CD8-positive, alpha-beta memory T cell (primary cell): ENCODE measurements around the gene PTPRM. TPM values are rescaled to one million over a fixed set of nuclear protein-coding genes. Genes with fewer than 3 reads are reported as not detected.

ENCODE experiments used
- CTCF ChIA-PET: fragments of 350-600 bp; sonication (Branson Sonifier 250); formaldehyde crosslinking; loops from one replicate; lab custom pipeline; 2021; ENCODE audit warnings: antibody characterized with exemption; lab: Charles Lee
- POLR2A ChIA-PET: fragments of 350-600 bp; sonication (Branson Sonifier 250); formaldehyde crosslinking; loops from one replicate; lab custom pipeline; 2021; ENCODE audit warnings: antibody characterized with exemption; lab: Charles Lee
- DNase-seq, 5 donors: peaks; one replicate each; pipeline versions ENCODE4 v3.0.0 to v3.0.0-alpha.2; 2020 to 2022; ENCODE audit warnings: mixed read lengths in 1 of 5
- H3K27ac ChIP-seq: one replicate; pipeline ENCODE4 v1.7.0; 2013; ENCODE audit warnings: low read depth, mild to moderate bottlenecking, low read length, moderate library complexity
- H3K27me3 ChIP-seq: 2 replicates; pipeline ENCODE4 v1.7.0; 2013; ENCODE audit warnings: low read length, mild to moderate bottlenecking; ENCODE audit not compliant: insufficient read depth, poor library complexity, severe bottlenecking
- H3K36me3 ChIP-seq: 2 replicates; pipeline ENCODE4 v1.7.0; 2013; ENCODE audit warnings: mild to moderate bottlenecking, low read length, moderate library complexity; ENCODE audit not compliant: insufficient read depth
- H3K4me1 ChIP-seq: 2 replicates; pipeline ENCODE4 v1.7.0; 2013; ENCODE audit warnings: mild to moderate bottlenecking, low read length, moderate library complexity; ENCODE audit not compliant: insufficient read depth
- H3K4me3 ChIP-seq: 2 replicates; pipeline ENCODE4 v1.7.0; 2013; ENCODE audit warnings: mild to moderate bottlenecking, low read length
- H3K9me3 ChIP-seq: 2 replicates; pipeline ENCODE4 v1.7.0; 2013; ENCODE audit warnings: mild to moderate bottlenecking, low read length
- H3K27ac Mint-ChIP-seq, 8 donors: one replicate each; pipeline ENCODE4 v1.8.0; 2020 to 2021; ENCODE audit warnings: mixed read lengths in 8 of 8, mild to moderate bottlenecking in 6 of 8, inconsistent platforms in 3 of 8, moderate library complexity in 3 of 8
- H3K27me3 Mint-ChIP-seq, 2 donors: one replicate each; pipeline ENCODE4 v1.8.0; 2020 to 2021; ENCODE audit warnings: mixed read lengths in 2 of 2, mild to moderate bottlenecking in 1 of 2, moderate library complexity in 1 of 2
- H3K36me3 Mint-ChIP-seq, 3 donors: one replicate each; pipeline ENCODE4 v1.8.0; 2020 to 2021; ENCODE audit warnings: mixed read lengths in 3 of 3, inconsistent platforms in 1 of 3, mild to moderate bottlenecking in 1 of 3
- H3K4me1 Mint-ChIP-seq, 3 donors: one replicate each; pipeline ENCODE4 v1.8.0; 2020 to 2021; ENCODE audit warnings: mixed read lengths in 3 of 3, inconsistent platforms in 1 of 3, mild to moderate bottlenecking in 1 of 3
- H3K4me3 Mint-ChIP-seq, 7 donors: one replicate each; pipeline ENCODE4 v1.8.0; 2020 to 2021; ENCODE audit warnings: mixed read lengths in 7 of 7, mild to moderate bottlenecking in 6 of 7, moderate library complexity in 4 of 7, inconsistent platforms in 2 of 7
- H3K9me3 Mint-ChIP-seq, 5 donors: one replicate each; pipeline ENCODE4 v1.8.0; 2020 to 2022; ENCODE audit warnings: mixed read lengths in 5 of 5, mild to moderate bottlenecking in 3 of 5, moderate library complexity in 2 of 5, inconsistent platforms in 1 of 5
- polyA plus RNA-seq: library from polyadenylated mRNA; unstranded; fragments of 300-500 nt; fragmentation: Illumina TruSeq; gene quantifications from one replicate; pipeline ENCODE4 v1.2.3, GENCODE V29; 2021
- total RNA-seq, 2 experiments: library from RNA; stranded (reverse); gene quantifications; one replicate each; pipeline ENCODE4 v1.2.3, GENCODE V29; 2021

PTPRM gene
- total and polyA plus RNA-seq, 3 experiments from 2014 or later = 3.9 to 7.4 (median 5.3) TPM

DNA sequence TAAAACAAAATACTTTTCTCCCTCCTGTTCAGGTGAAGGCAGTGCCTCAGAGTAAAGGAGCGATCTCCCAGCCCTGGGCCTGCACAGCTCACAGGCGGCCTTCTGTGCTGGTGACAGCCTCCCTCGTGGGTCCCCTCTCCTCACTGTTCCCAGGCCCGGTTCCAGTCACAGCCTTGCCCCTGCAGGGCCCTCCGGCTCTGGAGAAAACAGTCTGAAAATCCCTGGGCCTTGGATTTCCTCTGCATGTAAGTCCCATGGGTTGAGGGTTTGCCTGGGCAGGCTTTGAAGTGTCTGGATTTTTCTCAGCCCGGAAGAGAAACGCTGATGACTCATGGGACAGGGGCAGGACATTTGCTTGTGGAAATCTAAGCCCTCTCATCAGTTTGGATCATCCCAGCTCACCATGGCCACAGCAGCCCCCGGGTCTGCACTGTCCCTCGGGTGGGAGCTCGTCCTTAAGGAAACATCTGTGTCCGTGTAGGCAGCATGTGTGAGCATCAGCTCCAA lies 856.0 kb downstream of the PTPRM start:
- no peaks in the 10 kb centered on the region for H3K4me1 Mint-ChIP-seq
- H3K4me3 ChIP-seq = no peak overlapping the region
- H3K4me1 ChIP-seq = no peaks in the 10 kb centered on the region
- peaks cover 4 to 5% of the 10 kb centered on the region in 2 donors for H3K27me3 Mint-ChIP-seq
- DNase-seq = no peak
- POLR2A ChIA-PET = no interaction called here
- no peaks in the 10 kb centered on the region for H3K9me3 ChIP-seq
- H3K27ac Mint-ChIP-seq = peak overlapping the region in 1 of 8 donors; percentile 77
- H3K9me3 Mint-ChIP-seq = peaks cover 0 to 4% (median 0%) of the 10 kb centered on the region in 5 donors
- H3K27me3 ChIP-seq = no peaks in the 10 kb centered on the region
- CTCF ChIA-PET = no interaction called here
- no peaks in the 10 kb centered on the region for H3K36me3 ChIP-seq
- no peak overlapping the region for H3K4me3 Mint-ChIP-seq
- no peak overlapping the region for H3K27ac ChIP-seq
- H3K36me3 Mint-ChIP-seq = no peaks in the 10 kb centered on the region

GRCh38 chr18:8424481-8424880 lies 857.4 kb downstream of the PTPRM start:
- CTCF ChIA-PET = no interaction called here

GRCh38 chr18:8424917-8425725 lies 858.0 kb downstream of the PTPRM start:
- Mint-ChIP-seq H3K4me3 (no peak overlapping the region), H3K4me1 (no peaks in the 10 kb centered on the region), H3K9me3 (peaks cover 0 to 4% (median 0%) of the 10 kb centered on the region in 5 donors), H3K36me3 (no peaks in the 10 kb centered on the region), H3K27ac (no peak overlapping the region), H3K27me3 (peaks cover 4 to 5% of the 10 kb centered on the region in 2 donors)
- no peak overlapping the region for H3K4me3 ChIP-seq
- H3K4me1 ChIP-seq = no peaks in the 10 kb centered on the region
- H3K27me3 ChIP-seq = no peaks in the 10 kb centered on the region
- CTCF ChIA-PET = no interaction called here
- no peaks in the 10 kb centered on the region for H3K36me3 ChIP-seq
- POLR2A ChIA-PET = no interaction called here
- no peak for DNase-seq
- H3K9me3 ChIP-seq = no peaks in the 10 kb centered on the region
- no peak overlapping the region for H3K27ac ChIP-seq

More at GRCh38 chr18:8424481-8424880, 857.4 kb downstream of the PTPRM start:
- Mint-ChIP-seq H3K27me3 (peaks cover 4 to 5% of the 10 kb centered on the region in 2 donors), H3K4me1 (no peaks in the 10 kb centered on the region), H3K9me3 (peaks cover 0 to 4% (median 0%) of the 10 kb centered on the region in 5 donors), H3K27ac (no peak overlapping the region), H3K4me3 (no peak overlapping the region), H3K36me3 (no peaks in the 10 kb centered on the region)
- H3K36me3 ChIP-seq = no peaks in the 10 kb centered on the region
- POLR2A ChIA-PET = no interaction called here
- no peaks in the 10 kb centered on the region for H3K4me1 ChIP-seq
- H3K27me3 ChIP-seq = no peaks in the 10 kb centered on the region
- no peak overlapping the region for H3K27ac ChIP-seq
- no peak overlapping the region for H3K4me3 ChIP-seq
- H3K9me3 ChIP-seq = no peaks in the 10 kb centered on the region
- no peak for DNase-seq

- H3K36me3 Mint-ChIP-seq = no peaks in the 10 kb centered on the region
- no peak overlapping the region for H3K27ac Mint-ChIP-seq
- peaks cover 0 to 4% (median 0%) of the 10 kb centered on the region in 5 donors for H3K9me3 Mint-ChIP-seq
- no peaks in the 10 kb centered on the region for H3K4me1 ChIP-seq
- H3K9me3 ChIP-seq = no peaks in the 10 kb centered on the region
- no peaks in the 10 kb centered on the region for H3K36me3 ChIP-seq
- no peak overlapping the region for H3K27ac ChIP-seq
- no peaks in the 10 kb centered on the region for H3K27me3 ChIP-seq
- no peak for DNase-seq
- H3K27me3 Mint-ChIP-seq = peaks cover 4 to 5% of the 10 kb centered on the region in 2 donors
- no peak overlapping the region for H3K4me3 Mint-ChIP-seq
- H3K4me3 ChIP-seq = no peak overlapping the region
- ChIA-PET CTCF (no interaction called here), POLR2A (no interaction called here)
- no peaks in the 10 kb centered on the region for H3K4me1 Mint-ChIP-seq
Observed at GRCh38 chr18:8426401-8426800, 859.3 kb downstream of the PTPRM start.

- Histone ChIP-seq H3K36me3 (no peaks in the 10 kb centered on the region), H3K4me1 (no peaks in the 10 kb centered on the region), H3K4me3 (no peak overlapping the region), H3K27me3 (no peaks in the 10 kb centered on the region), H3K9me3 (no peaks in the 10 kb centered on the region), H3K27ac (no peak overlapping the region)
- DNase-seq = no peak
- Mint-ChIP-seq H3K36me3 (no peaks in the 10 kb centered on the region), H3K27me3 (peaks cover 4 to 5% of the 10 kb centered on the region in 2 donors), H3K4me3 (no peak overlapping the region), H3K9me3 (peaks cover 0 to 4% (median 0%) of the 10 kb centered on the region in 5 donors), H3K27ac (no peak overlapping the region), H3K4me1 (no peaks in the 10 kb centered on the region)
- POLR2A ChIA-PET = no interaction called here
- CTCF ChIA-PET = no interaction called here
Observed at GRCh38 chr18:8427339-8427738, 860.2 kb downstream of the PTPRM start.

- ChIA-PET CTCF (no interaction called here), POLR2A (no interaction called here)
- H3K4me1 Mint-ChIP-seq = no peaks in the 10 kb centered on the region
- H3K27me3 Mint-ChIP-seq = peaks cover 4 to 5% of the 10 kb centered on the region in 2 donors
- Histone ChIP-seq H3K36me3 (no peaks in the 10 kb centered on the region), H3K9me3 (no peaks in the 10 kb centered on the region), H3K27ac (no peak overlapping the region), H3K27me3 (no peaks in the 10 kb centered on the region), H3K4me3 (no peak overlapping the region), H3K4me1 (no peaks in the 10 kb centered on the region)
- DNase-seq = no peak
- no peak overlapping the region for H3K4me3 Mint-ChIP-seq
- peaks cover 0 to 4% (median 0%) of the 10 kb centered on the region in 5 donors for H3K9me3 Mint-ChIP-seq
- H3K27ac Mint-ChIP-seq = no peak overlapping the region
- no peaks in the 10 kb centered on the region for H3K36me3 Mint-ChIP-seq
Observed at GRCh38 chr18:8428951-8429350, 861.8 kb downstream of the PTPRM start.

- Histone ChIP-seq H3K36me3 (no peaks in the 10 kb centered on the region), H3K27me3 (no peaks in the 10 kb centered on the region), H3K4me1 (no peaks in the 10 kb centered on the region), H3K9me3 (no peaks in the 10 kb centered on the region), H3K4me3 (no peak overlapping the region), H3K27ac (no peak overlapping the region)
- POLR2A ChIA-PET = no interaction called here
- H3K4me3 Mint-ChIP-seq = no peak overlapping the region
- no peaks in the 10 kb centered on the region for H3K36me3 Mint-ChIP-seq
- CTCF ChIA-PET = no interaction called here
- no peak overlapping the region for H3K27ac Mint-ChIP-seq
- peaks cover 0 to 4% of the 10 kb centered on the region in 2 donors for H3K27me3 Mint-ChIP-seq
- no peaks in the 10 kb centered on the region for H3K4me1 Mint-ChIP-seq
- no peak for DNase-seq
- H3K9me3 Mint-ChIP-seq = peaks cover 0 to 4% (median 0%) of the 10 kb centered on the region in 5 donors
Observed at GRCh38 chr18:8431036-8431435, 863.9 kb downstream of the PTPRM start.

- no peaks in the 10 kb centered on the region for H3K4me1 ChIP-seq
- ChIA-PET POLR2A (no interaction called here), CTCF (no interaction called here)
- H3K4me1 Mint-ChIP-seq = no peaks in the 10 kb centered on the region
- no peaks in the 10 kb centered on the region for H3K9me3 ChIP-seq
- no peak overlapping the region for H3K4me3 Mint-ChIP-seq
- no peaks in the 10 kb centered on the region for H3K27me3 Mint-ChIP-seq
- H3K27ac ChIP-seq = no peak overlapping the region
- H3K27ac Mint-ChIP-seq = no peak overlapping the region
- no peaks in the 10 kb centered on the region for H3K36me3 Mint-ChIP-seq
- H3K9me3 Mint-ChIP-seq = peaks cover 0 to 1% (median 0%) of the 10 kb centered on the region in 5 donors
- H3K27me3 ChIP-seq = no peaks in the 10 kb centered on the region
- no peak for DNase-seq
- H3K36me3 ChIP-seq = no peaks in the 10 kb centered on the region
- H3K4me3 ChIP-seq = no peak overlapping the region
Observed at GRCh38 chr18:8433323-8433722, 866.2 kb downstream of the PTPRM start.
